ENCODE results near the gene ADGRE2.

ADGRE2 gene

DNA sequence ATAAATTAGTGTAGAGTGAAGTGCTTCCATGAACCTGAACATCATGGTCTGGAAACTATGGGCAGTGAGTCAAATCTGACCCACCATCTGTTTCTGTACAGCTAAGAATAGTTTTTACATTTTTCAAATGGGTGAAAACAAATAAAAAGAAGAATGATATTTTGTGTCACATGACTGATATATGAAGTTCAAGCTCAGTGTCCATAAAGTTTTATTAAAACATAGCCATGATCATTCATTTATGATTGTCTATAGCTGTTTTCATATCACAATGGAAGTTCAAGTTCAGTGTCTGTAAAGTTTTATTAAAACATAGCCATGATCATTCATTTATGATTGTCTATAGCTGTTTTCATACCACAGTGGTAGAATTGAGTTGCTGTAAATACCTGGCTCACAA is 45.9 kb downstream of the ADGRE2 start:
- DNase-seq: no peak

DNA sequence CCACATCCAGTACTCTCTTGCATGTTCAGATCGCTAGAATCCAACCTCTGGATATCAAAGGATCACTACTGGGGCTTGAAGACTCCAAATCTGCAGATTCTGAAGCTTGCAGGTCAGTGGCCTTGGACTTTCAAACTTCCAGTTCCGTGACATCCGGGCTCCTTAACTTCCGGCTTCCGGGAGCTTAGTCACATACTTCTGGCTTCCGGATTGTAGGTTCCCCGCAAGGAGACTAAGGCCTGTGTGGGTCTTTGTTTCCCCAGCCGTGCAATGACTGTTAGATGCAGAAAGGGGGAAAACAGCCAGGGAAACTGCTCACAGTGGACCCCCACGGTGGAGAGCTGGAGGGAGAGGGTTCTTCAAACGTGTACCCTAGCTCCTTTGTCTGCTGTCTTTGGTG is 47.2 kb downstream of the ADGRE2 start:
- DNase-seq: no peak

DNA sequence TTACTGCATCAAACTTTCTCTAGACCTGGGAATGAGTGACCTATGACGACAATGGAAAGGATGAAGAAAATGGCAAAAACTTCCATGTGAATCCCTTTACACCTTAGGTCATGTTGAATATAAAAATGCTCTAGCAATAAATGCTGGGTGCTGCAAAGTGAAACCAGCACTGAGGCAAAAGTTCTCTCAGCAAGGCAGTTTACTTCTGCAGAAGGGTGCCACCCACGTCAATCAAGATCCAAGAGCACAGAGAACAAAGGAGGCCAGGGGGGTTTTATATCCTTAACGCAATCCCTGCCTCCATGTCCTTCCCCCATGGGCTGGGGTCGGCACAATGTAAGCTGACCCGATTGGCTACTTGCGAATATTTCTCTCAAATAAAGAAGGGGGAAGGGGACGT is 49.8 kb downstream of the ADGRE2 start:
- DNase-seq: peak; percentile 38

DNA sequence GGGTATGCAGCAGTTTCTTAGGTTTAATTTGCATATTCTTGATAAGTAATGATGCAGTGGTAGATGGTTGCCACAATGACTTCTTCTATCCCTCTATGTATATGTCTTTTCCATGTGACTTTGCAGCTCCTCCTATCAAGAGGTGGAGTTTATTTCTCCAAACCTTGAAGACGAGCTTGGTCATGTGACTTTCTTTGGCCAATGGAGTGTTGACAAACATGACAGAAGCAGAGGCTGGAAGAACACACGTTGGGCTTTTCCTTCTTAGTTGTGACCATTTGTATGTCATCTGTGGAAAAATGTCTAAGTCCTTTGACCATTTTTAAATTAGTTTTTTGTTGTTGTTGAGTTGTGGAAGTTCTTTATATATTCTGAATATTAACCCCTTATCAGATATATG is 56.2 kb downstream of the ADGRE2 start:
- DNase-seq: no peak

DNA sequence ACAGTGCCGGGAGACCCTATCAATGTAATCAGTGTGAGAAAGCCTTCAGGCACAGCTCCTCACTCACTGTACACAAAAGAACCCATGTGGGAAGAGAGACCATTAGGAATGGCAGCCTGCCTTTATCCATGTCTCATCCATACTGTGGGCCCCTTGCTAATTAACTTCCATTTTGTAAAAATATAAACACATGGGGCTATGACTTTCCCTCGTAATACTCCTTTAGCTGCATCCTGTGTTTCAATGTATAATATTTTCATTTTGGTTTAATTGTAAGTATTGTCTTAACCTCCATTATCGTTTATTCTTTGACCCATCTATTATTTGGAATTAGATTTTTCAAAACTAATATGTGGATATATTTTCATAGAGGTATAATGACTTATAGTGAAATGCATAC is 59.2 kb downstream of the ADGRE2 start:
- no peak for DNase-seq

DNA sequence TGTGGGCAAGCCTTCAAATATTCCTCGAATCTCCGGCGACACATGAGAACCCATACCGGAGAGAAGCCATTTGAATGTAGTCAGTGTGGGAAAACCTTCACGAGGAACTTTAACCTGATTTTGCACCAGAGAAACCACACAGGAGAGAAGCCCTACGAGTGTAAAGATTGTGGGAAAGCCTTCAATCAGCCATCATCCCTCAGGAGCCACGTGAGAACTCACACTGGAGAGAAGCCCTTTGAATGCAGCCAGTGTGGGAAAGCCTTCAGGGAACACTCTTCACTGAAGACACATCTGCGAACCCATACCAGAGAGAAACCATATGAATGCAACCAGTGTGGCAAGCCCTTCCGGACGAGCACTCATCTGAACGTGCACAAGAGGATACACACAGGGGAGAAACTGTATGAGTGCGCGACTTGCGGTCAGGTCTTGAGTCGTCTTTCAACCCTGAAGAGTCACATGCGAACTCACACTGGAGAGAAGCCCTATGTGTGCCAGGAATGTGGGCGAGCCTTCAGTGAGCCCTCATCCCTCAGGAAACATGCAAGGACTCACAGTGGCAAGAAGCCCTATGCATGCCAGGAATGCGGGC is 59.7 kb downstream of the ADGRE2 start:
- DNase-seq: peak; percentile 30

DNA sequence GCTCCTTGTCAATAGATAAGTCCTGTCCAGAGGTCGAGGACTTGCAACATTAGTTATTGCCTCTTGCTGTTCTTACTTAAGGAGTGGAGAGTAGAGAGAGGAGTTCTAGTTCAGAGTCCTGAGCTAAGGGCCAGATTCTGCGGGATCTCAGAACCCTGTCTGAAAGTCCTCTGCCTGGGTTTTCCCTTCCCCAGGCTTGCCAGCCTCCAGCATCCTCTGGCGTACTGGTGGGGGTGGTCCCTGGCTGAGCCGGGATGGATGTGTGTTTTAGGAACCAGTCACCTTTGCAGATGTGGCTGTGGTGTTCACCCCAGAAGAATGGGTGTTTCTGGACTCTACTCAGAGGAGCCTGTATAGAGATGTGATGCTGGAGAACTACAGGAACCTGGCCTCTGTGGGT is 62.5 kb downstream of the ADGRE2 start:
- DNase-seq: no peak

DNA sequence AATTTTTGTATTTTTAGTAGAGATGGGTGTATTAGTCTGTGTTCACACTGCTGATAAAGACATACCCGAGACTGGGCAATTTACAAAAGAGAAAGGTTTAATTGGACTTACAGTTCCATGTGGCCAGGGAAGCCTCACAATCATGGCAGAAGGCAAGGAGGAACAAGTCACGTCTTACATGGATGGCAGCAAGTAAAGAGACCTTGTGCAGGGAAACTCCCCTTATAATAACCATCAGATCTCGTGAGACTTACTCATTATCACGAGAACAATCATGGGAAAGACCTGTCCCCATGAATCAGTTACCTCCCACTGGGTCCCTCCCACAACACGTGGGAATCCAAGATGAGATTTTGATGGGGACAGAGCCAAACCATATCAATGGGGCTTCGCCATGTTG is 73.9 kb downstream of the ADGRE2 start:
- DNase-seq: no peak

DNA sequence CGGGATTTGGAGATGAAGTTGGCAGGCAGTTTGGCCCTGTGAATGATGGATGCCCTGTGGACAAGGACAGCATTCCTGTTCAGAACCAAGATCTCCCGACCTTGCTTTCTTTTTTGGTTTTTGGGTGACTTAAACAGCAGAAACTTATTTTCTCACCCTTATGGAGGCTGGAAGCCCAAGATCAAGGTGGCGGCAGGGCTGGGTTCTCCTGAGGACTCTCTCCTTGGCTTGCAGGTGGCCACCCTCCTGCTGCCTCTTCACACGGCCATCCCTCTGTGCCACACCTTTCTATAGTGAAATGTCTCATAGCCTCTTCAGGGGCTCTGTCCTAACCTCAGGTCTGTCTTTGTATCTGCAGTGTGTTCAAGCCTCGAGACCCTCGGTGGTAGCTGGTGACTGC is 74.5 kb downstream of the ADGRE2 start:
- no peak for DNase-seq

DNA sequence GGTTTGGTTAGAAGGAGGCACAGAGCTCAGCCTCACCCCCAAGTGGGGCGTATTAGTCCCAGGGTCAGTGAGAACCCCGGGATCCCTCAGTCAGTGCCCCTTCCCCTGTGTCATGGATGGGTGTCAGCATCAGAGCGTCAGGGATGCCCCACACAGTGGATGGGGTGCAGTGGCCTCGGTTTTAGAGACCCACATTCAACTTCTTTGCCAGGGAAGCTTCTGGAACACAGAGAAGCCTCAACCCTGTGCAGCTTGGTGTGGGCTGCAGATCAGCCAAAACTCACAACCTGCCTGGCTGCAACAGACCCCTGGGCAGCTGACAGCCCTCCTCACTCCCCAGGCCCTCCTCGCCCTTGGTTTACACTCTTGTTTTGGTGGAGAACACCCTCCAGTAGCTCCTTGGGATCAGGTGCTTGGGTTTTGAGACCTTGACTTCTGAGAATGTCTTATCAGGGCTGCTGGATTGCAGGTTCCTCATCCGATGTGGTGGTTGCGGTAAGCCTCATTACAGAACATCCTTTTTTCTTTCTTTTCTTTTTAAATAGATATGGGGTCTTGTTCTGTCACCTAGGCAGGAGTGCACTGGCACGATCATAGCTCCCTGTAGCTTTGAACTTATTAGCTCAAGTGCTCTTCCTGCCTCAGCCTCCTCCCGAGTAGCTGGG is 77.5 kb downstream of the ADGRE2 start:
- DNase-seq: no peak

DNA sequence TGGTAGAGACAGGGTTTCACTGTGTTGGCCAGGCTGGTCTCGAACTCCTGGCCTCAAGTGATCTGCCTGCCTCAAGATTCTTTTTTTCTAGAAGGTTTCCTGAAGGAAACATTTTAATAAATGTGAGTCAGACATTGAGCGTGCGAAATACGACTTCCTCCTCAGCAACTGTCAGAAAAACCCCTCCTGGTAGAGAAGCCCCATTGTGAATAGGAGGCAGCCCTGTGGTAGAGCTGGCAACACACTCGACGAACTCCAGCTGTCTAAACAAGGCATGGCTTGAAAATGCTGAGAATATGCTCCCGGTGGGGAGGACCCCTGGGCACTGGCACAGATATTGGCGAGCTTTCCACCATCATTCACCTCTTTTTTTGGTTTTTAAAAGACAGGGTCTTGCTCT is 78.7 kb downstream of the ADGRE2 start:
- DNase-seq: no peak

DNA sequence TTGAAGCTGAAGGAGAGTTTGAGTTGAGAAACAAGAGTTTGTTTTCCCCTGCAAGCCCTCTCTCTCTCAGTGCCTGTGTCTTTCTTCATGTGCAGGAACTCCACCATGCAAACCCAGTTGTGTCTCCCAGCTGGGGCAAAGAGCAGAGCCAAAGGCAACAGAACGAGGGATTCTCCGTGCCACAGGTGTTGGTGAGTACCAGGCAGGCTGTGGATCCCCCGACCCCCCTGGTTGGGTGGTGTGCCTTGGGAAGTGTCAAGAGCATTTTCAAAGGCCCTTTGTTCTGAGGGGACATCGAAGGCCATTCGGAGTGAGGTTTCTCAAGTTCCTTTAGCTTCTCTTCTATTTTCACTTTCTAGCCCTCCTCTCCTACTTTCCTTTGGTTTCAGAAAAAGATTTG is 82.9 kb downstream of the ADGRE2 start:
- no peak for DNase-seq

DNA sequence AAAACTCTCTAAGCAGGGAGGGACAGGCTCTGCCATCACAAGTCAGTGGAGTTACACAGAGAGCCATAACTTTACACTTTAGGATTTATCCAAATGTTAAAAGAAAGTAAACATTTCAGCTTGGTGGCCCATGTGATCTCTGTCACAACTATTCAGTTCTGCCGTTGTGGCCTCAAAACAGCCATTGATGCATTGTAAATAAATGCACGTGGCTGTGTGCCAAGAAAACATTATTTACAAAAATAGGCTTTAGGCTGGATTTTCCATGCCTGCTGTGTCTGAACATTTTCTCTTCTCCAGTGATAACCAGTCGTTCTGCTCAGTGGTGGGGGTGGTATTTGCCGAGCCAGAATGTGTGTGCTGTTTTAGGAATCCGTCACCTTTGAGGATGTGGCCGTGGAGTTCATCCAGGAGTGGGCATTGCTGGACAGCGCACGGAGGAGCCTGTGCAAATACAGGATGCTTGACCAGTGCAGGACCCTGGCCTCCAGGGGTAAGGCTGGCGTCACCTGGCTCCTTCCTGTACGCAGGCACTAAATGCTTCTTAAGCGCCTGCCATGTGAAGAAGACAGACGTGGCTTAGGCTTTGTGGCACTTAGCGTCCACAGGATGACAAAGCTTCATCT is 83.6 kb downstream of the ADGRE2 start:
- no peak for DNase-seq

DNA sequence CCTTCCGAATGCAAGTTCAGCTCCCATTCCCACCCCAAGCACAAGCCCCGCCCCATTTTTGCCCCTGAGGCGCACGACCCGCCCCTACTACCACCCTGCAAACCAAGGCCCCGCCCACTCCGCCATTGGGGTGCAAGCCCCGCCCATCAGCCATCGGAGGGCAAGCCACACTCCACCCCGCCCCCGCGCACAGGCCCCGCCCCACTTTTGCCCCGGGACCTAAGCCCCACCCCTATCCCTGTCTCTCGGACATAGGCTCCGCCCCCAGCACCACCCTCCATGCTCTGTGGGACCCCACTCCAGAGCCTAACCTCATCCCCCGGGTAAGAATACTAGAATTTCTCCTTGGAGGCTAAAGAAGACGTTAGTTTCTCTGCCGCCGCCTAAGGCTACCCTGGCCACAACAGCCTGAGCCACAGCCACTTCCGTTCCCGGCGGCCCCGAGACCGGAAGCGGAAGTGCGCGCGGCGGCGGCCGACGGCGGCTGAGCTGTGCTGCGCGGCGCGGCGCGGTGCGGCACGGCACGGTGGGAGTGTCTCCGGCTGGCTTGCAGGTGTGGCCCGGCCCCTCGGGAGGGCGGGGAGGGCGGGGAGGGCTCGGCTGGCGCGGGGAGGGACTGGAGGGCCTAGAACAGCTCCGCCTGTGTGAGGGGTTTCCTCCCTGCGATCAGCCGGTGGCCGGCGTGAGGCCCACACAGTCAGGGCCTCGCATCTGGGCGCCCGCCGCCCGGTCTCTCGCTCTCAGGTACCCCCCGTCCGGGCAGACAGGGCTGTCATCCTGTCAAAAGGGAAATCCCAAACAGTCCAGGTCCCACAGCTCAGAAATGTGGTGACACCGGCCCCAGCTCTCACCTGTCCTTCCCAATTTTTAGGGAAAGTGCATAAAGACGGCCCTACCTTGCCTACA is 88.5 kb downstream of the ADGRE2 start, which contains the start of gene ZNF333:
ZNF333 (plus strand) TSS at position 451 of the 906 bp plus-strand sequence. CDS start 3,444 bp downstream, outside the sequence.
- DNase-seq: peak; percentile 100

DNA sequence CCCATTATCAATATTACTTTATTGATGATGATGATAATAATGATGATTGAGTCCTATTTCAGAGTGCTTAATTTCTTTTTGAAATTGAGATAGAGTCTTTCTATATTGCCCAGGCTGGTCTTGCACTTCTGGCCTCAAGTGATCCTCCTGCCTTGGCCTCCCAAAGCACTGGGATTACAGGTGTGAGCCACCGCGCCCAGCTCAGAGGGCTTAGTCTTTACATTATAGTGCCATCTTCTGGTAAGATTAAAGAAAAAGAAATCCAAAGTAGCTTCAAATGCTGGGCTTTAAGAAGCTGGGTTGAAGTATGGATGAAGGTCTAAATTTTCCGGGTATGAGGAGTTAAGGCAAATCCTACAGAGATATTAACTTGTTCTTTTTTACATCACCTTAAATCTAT is 91.9 kb downstream of the ADGRE2 start:
- peak; percentile 88 for DNase-seq

DNA sequence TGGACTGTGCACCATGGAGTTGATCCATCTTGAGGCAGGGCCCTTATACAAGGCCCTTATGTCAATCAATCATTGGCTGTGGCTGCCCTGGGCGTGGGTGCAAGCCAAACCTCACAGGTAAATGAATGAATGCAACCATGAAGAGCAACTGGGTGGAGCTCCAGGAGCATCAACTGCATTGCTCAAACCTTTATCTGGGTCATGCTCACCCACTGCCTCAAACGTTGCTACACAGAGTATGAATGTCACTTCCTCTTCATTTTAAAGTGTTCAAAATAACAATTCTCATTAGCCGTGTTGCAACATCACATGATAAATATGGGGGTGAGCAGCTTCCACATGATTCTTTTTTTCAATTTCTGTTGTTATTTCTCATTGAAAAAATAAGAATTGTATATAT is 94.9 kb downstream of the ADGRE2 start:
- peak; percentile 54 for DNase-seq

Data from OCI-M1 (cell line).